HCT116 (cell line): ENCODE data around the gene HHATL. TPM values are rescaled to one million over a fixed set of nuclear protein-coding genes. Genes with fewer than 3 reads are reported as not detected.

ENCODE experiments used
- ATAC-seq: fragments of 200-7000 bp; cut with Tn5 transposase; 2 replicates; pipeline ENCODE4 v1.9.1; 2020; ENCODE audit warnings: mild to moderate bottlenecking, moderate library complexity
- BruUV-seq: library from RNA; stranded (reverse); fragments of 400-500 nt; replicated peaks from 2 replicates; lab custom pipeline; 2021; lab: Mats Ljungman, UMichigan
- CTCF ChIA-PET: fragments of 300-600 bp; sonication (Branson Sonifier 250); formaldehyde crosslinking; loops from one replicate; lab custom pipeline; 2021; ENCODE audit warnings: antibody characterized with exemption; lab: Charles Lee
- POLR2A ChIA-PET: fragments of 300-600, 350-600 bp; sonication (Branson Sonifier 250); formaldehyde crosslinking; loops from one replicate; lab custom pipeline; 2021; ENCODE audit warnings: antibody characterized with exemption; lab: Charles Lee
- RAD21 ChIA-PET, 2 experiments: fragments of 300-600 bp; sonication (Branson Sonifier 250); formaldehyde crosslinking; loops; one replicate each; lab custom pipeline; 2023; ENCODE audit warnings: low total read pairs in 2 of 2; ENCODE audit not compliant: uncharacterized antibody in 2 of 2, unreplicated experiment in 2 of 2, low non-redundant PET in 1 of 2; lab: Charles Lee
- DNase-seq: peaks from one replicate; pipeline ENCODE4 v3.0.0-alpha.2; 2010; ENCODE audit warnings: low read depth, low spot score
- H2AFZ ChIP-seq: fragments of 200-600 bp; shearing (Covaris generic), sonication (generic); 2 replicates; pipeline ENCODE4 v1.6.1; 2017; ENCODE audit warnings: low read depth, mixed run types, mixed read lengths, antibody characterized with exemption, low read length; ENCODE audit not compliant: poor library complexity, severe bottlenecking
- H3K27ac ChIP-seq: 2 replicates; pipeline ENCODE4 v1.5.1; 2012; ENCODE audit warnings: low read depth, low read length
- H3K27me3 ChIP-seq: fragments of 200-600 bp; sonication (generic); 2 replicates; pipeline ENCODE4 v1.6.1; 2016; ENCODE audit warnings: mixed run types, low read length, mixed read lengths; ENCODE audit not compliant: insufficient read depth
- H3K36me3 ChIP-seq, 2 experiments: fragments of 200-500 bp in 1 of 2; fragments of 200-600 bp in 1 of 2; sonication (Bioruptor generic) in 1 of 2; sonication (generic) in 1 of 2; 2 replicates each; pipeline versions ENCODE4 v1.5.1 to v1.6.1; 2014 to 2016; ENCODE audit warnings: low read length in 2 of 2, inconsistent platforms in 1 of 2, mixed read lengths in 1 of 2, mixed run types in 1 of 2; ENCODE audit not compliant: insufficient read depth in 2 of 2, control insufficient read depth in 1 of 2
- H3K4me1 ChIP-seq, 2 experiments: fragments of 200-600 bp in 1 of 2; sonication (generic) in 1 of 2; 2 replicates each; pipeline versions ENCODE4 v1.5.1 to v1.6.1; 2012 to 2017; ENCODE audit warnings: low read length in 2 of 2, inconsistent platforms in 1 of 2, mild to moderate bottlenecking in 1 of 2, mixed read lengths in 1 of 2, mixed run types in 1 of 2, moderate library complexity in 1 of 2; ENCODE audit not compliant: insufficient read depth in 2 of 2, control insufficient read depth in 1 of 2
- H3K4me2 ChIP-seq: fragments of 200-600 bp; sonication (generic); 2 replicates; pipeline ENCODE4 v1.6.1; 2017; ENCODE audit warnings: mixed run types, low read length, mixed read lengths
- H3K4me3 ChIP-seq, 2 experiments: fragments of 200-600 bp in 1 of 2; sonication (generic) in 1 of 2; replicated peaks in 1 of 2; 2 replicates each; pipeline ENCODE4 v1.5.1; 2011 to 2016; ENCODE audit warnings: low read length in 2 of 2, control low read depth in 1 of 2, low read depth in 1 of 2, mild to moderate bottlenecking in 1 of 2, mixed read lengths in 1 of 2, mixed run types in 1 of 2
- H3K79me2 ChIP-seq: fragments of 200-600 bp; sonication (generic); 2 replicates; pipeline ENCODE4 v1.6.1; 2017; ENCODE audit warnings: mild to moderate bottlenecking, mixed run types, low read length, moderate library complexity, mixed read lengths; ENCODE audit not compliant: insufficient read depth
- H3K9ac ChIP-seq: fragments of 200-600 bp; sonication (generic); 2 replicates; pipeline ENCODE4 v1.6.1; 2016; ENCODE audit warnings: low read length, mixed read lengths
- H3K9me2 ChIP-seq: fragments of 200-600 bp; sonication (generic), shearing (Covaris generic); 2 replicates; pipeline ENCODE4 v1.6.1; 2017; ENCODE audit warnings: mixed run types, mild to moderate bottlenecking, moderate library complexity; ENCODE audit not compliant: insufficient read depth
- H3K9me3 ChIP-seq, 2 experiments: fragments of 200-500 bp in 1 of 2; fragments of 200-600 bp in 1 of 2; sonication (Bioruptor generic) in 1 of 2; sonication (generic) in 1 of 2; 2 replicates each; pipeline ENCODE4 v1.6.1; 2014 to 2017; ENCODE audit warnings: low read length in 2 of 2, mixed read lengths in 2 of 2, inconsistent platforms in 1 of 2, low read depth in 1 of 2, mild to moderate bottlenecking in 1 of 2, mixed run types in 1 of 2, moderate library complexity in 1 of 2; ENCODE audit not compliant: control insufficient read depth in 1 of 2, insufficient read depth in 1 of 2
- H4K20me1 ChIP-seq: fragments of 200-600 bp; sonication (generic), shearing (Covaris generic); 2 replicates; pipeline ENCODE4 v1.6.1; 2017; ENCODE audit warnings: mixed run types, mild to moderate bottlenecking, moderate library complexity; ENCODE audit not compliant: insufficient read depth
- CBX3 ChIP-seq: IDR thresholded peaks from 2 replicates; pipeline ENCODE4 v1.6.1; 2012; ENCODE audit warnings: low read depth
- CTCF ChIP-seq, 3 experiments: fragments of 200-600 bp in 1 of 3; sonication (generic) in 1 of 3; IDR thresholded peaks in 2 of 3; conservative IDR thresholded peaks in 1 of 3; 2 replicates each; pipeline ENCODE4 v1.5.1; 2012 to 2017; ENCODE audit warnings: low read depth in 2 of 3, low read length in 2 of 3, antibody characterized with exemption in 1 of 3, borderline replicate concordance in 1 of 3, control low read depth in 1 of 3, mild to moderate bottlenecking in 1 of 3, mixed read lengths in 1 of 3, mixed run types in 1 of 3, moderate library complexity in 1 of 3; ENCODE audit not compliant: insufficient read depth in 1 of 3
- EGR1 ChIP-seq: IDR thresholded peaks from 2 replicates; pipeline ENCODE4 v1.6.1; 2012; ENCODE audit warnings: low read depth
- ELF1 ChIP-seq: IDR thresholded peaks from 2 replicates; pipeline ENCODE4 v1.6.1; 2012; ENCODE audit warnings: low read depth, borderline replicate concordance
- EZH2 ChIP-seq: fragments of 200-600 bp; sonication (generic); IDR thresholded peaks from 2 replicates; pipeline ENCODE4 v1.6.1; 2017; ENCODE audit warnings: antibody characterized with exemption, mixed run types
- JUND ChIP-seq: IDR thresholded peaks from 2 replicates; pipeline ENCODE4 v1.6.1; 2012
- POLR2A ChIP-seq: IDR thresholded peaks from 2 replicates; pipeline ENCODE4 v1.7.0; 2011; ENCODE audit warnings: borderline replicate concordance; ENCODE audit not compliant: insufficient read depth, insufficient read length; ENCODE audit errors: extremely low read depth
- REST ChIP-seq: IDR thresholded peaks from 2 replicates; pipeline ENCODE4 v1.6.1; 2012; ENCODE audit warnings: low read depth
- SP1 ChIP-seq: IDR thresholded peaks from 2 replicates; pipeline ENCODE4 v1.6.1; 2012; ENCODE audit warnings: low read depth
- TCF7L2 ChIP-seq: IDR thresholded peaks from 2 replicates; pipeline ENCODE4 v1.7.0; 2011; ENCODE audit warnings: borderline replicate concordance, inconsistent platforms; ENCODE audit not compliant: insufficient read depth, insufficient read length; ENCODE audit errors: extremely low read depth
- YY1 ChIP-seq: IDR thresholded peaks from 2 replicates; pipeline ENCODE4 v1.6.1; 2011; ENCODE audit warnings: low read length, low read depth, moderate library complexity, mild to moderate bottlenecking; ENCODE audit not compliant: insufficient replicate concordance; ENCODE audit errors: extremely low read depth
- intact Hi-C: fragments of 100-400 bp; cut with micrococcal nuclease; formaldehyde crosslinking; loops from 2 replicates; pipeline ENCODE4 v1.10.0; 2022
- total RNA-seq: library from RNA; stranded (reverse); gene quantifications from one replicate; pipeline ENCODE4 v1.2.1, GENCODE V29; 2021; ENCODE audit not compliant: unreplicated experiment
- TF ChIP-seq, protein P1 (sequence below): IDR thresholded peaks from 2 replicates; pipeline ENCODE4 v1.6.1; 2012

Gene HHATL
- total RNA-seq, 1 experiment from 2014 or later: 0.52 TPM

- ATAC-seq: no peak
- H3K27ac ChIP-seq: no peak overlapping the region
- no peak for DNase-seq
- H3K4me2 ChIP-seq: no peak overlapping the region
- TF ChIP-seq TCF7L2 (no peak), EGR1 (no peak), YY1 (no peak), CBX3 (no peak), SP1 (no peak), EZH2 (no peak), ELF1 (no peak), CTCF (IDR thresholded peaks at IDR 0.05 in 2 of 3, conservative IDR thresholded peaks at IDR 0.05 in 1 of 3; ENCODE audit: borderline replicate concordance in 1 of 3, insufficient read depth in 1 of 3, low read depth in 2 of 3, low read length in 2 of 3) (no peak), POLR2A (no peak), JUND (no peak), REST (no peak)
- TF ChIP-seq, protein P1, sequence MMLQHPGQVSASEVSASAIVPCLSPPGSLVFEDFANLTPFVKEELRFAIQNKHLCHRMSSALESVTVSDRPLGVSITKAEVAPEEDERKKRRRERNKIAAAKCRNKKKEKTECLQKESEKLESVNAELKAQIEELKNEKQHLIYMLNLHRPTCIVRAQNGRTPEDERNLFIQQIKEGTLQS: no peak
- intact Hi-C loops: no loop called here
- no peaks in the 10 kb centered on the region for H3K4me1 ChIP-seq
- no peak overlapping the region for H3K9ac ChIP-seq
- H3K4me3 ChIP-seq: no peak overlapping the region
- ChIA-PET RAD21 (no interaction called here), POLR2A (no interaction called here), CTCF (no interaction called here)
- no peaks in the 10 kb centered on the region for H3K36me3 ChIP-seq
- H3K27me3 ChIP-seq: no peaks in the 10 kb centered on the region
- no peaks in the 10 kb centered on the region for H3K79me2 ChIP-seq
- no peaks in the 10 kb centered on the region for H3K9me2 ChIP-seq
- H2AFZ ChIP-seq: no peak overlapping the region
- BruUV-seq: no TSS peak
- H4K20me1 ChIP-seq: no peaks in the 10 kb centered on the region
- no peaks in the 10 kb centered on the region for H3K9me3 ChIP-seq
Observed at GRCh38 chr3:42670051-42670576, 32.5 kb downstream of the HHATL start.
